ENCODE data around the gene MIB1. TPM values are rescaled to one million over a fixed set of nuclear protein-coding genes. Genes with fewer than 3 reads are reported as not detected.

The MIB1 gene
- total RNA-seq, 3 donors from 2014 or later (not counting 1 experiment from before 2014, with no cell fraction given) = 27.5 to 38.4 (median 35.6) TPM

DNA sequence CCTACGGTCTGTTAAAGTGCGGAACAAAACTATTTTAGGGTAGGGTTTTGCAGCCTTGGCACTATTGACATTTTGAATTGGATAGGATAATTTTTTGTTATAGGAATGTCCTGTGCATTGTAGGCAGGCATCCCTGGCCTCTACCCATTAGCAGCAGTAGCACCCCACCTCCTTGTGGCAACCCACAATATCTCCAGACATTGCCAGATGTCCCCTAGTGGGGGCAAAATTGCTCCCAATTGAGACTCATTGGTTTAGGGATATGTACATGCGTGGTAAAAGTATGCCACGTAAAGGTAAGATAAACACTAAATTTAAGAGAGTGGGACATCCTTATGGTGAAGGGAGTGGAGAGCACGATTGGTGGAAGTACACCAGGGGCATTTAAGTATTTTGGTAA is 4.6 kb downstream of the MIB1 start:
- H3K27ac Mint-ChIP-seq = no peak overlapping the region
- H3K4me1 Mint-ChIP-seq = peaks cover 43 to 50% of the 10 kb centered on the region in 2 donors
- H3K4me3 Mint-ChIP-seq = no peak overlapping the region
- no peaks in the 10 kb centered on the region for H3K9me3 Mint-ChIP-seq
- H3K27me3 Mint-ChIP-seq (ENCODE audit: low read depth in 2 of 2) = no peaks in the 10 kb centered on the region
- Histone ChIP-seq H3K4me1 (ENCODE audit: control insufficient read depth, insufficient read depth, low read length) (peaks cover 10% of the 10 kb centered on the region), H3K4me3 (ENCODE audit: low read length) (no peak overlapping the region), H3K9me3 (ENCODE audit: control insufficient read depth, insufficient read depth, low read length) (no peaks in the 10 kb centered on the region), H3K27me3 (ENCODE audit: control insufficient read depth, insufficient read depth, low read length) (no peaks in the 10 kb centered on the region), H3K27ac (ENCODE audit: low read length) (no peak overlapping the region), H3K36me3 (ENCODE audit: control insufficient read depth, insufficient read depth, low read length) (no peaks in the 10 kb centered on the region)
- ATAC-seq (no peak), DNase-seq (peak in 1 of 2 donors; percentile 46)
- TF ChIP-seq, protein P1, sequence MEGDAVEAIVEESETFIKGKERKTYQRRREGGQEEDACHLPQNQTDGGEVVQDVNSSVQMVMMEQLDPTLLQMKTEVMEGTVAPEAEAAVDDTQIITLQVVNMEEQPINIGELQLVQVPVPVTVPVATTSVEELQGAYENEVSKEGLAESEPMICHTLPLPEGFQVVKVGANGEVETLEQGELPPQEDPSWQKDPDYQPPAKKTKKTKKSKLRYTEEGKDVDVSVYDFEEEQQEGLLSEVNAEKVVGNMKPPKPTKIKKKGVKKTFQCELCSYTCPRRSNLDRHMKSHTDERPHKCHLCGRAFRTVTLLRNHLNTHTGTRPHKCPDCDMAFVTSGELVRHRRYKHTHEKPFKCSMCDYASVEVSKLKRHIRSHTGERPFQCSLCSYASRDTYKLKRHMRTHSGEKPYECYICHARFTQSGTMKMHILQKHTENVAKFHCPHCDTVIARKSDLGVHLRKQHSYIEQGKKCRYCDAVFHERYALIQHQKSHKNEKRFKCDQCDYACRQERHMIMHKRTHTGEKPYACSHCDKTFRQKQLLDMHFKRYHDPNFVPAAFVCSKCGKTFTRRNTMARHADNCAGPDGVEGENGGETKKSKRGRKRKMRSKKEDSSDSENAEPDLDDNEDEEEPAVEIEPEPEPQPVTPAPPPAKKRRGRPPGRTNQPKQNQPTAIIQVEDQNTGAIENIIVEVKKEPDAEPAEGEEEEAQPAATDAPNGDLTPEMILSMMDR (IDR thresholded peaks at IDR 0.05) = no peak
- no peaks in the 10 kb centered on the region for H3K36me3 Mint-ChIP-seq
- 92% methylated on average over 4 of the region's 5 CpGs for WGBS (ENCODE audit: insufficient coverage)
- intact Hi-C loops (cut with micrococcal nuclease) = no loop called here

DNA sequence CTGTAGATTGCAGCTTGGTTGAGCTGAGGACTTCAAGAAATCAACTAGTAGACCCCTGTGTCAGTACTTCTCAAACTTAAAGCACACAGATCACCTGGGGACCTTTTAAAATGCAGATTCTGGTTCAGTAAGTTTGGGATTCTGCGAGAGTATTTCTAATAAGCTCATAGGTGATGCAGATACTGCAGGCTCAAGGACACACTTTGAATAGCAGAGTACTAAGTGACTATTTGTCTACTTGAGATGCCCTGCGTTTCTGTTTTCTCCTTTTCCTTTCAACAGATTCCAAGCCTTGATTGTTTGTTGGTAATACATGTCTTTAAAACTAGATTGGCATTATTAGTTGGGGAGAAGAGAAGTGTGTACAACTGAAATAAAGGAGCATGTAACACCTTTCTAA is 6.7 kb downstream of the MIB1 start:
- Mint-ChIP-seq H3K4me3 (no peak overlapping the region), H3K4me1 (peaks cover 42 to 48% of the 10 kb centered on the region in 2 donors), H3K27ac (peak overlapping the region; percentile 28 to 51), H3K36me3 (no peaks in the 10 kb centered on the region), H3K27me3 (ENCODE audit: low read depth in 2 of 2) (no peaks in the 10 kb centered on the region), H3K9me3 (no peaks in the 10 kb centered on the region)
- DNase-seq (peak in 1 of 2 donors; percentile 3), ATAC-seq (no peak)
- no peak overlapping the region for H3K27ac ChIP-seq (ENCODE audit: low read length)
- WGBS (ENCODE audit: insufficient coverage) = 83% methylated on average over 2 of the region's 2 CpGs
- no peaks in the 10 kb centered on the region for H3K36me3 ChIP-seq (ENCODE audit: control insufficient read depth, insufficient read depth, low read length)
- H3K4me3 ChIP-seq (ENCODE audit: low read length) = no peak overlapping the region
- H3K27me3 ChIP-seq (ENCODE audit: control insufficient read depth, insufficient read depth, low read length) = no peaks in the 10 kb centered on the region
- TF ChIP-seq, protein P1 (IDR thresholded peaks at IDR 0.05) = no peak
- intact Hi-C loops (cut with micrococcal nuclease) = no loop called here
- H3K9me3 ChIP-seq (ENCODE audit: control insufficient read depth, insufficient read depth, low read length) = no peaks in the 10 kb centered on the region
- peaks cover 4% of the 10 kb centered on the region for H3K4me1 ChIP-seq (ENCODE audit: control insufficient read depth, insufficient read depth, low read length)

GRCh38 chr18:21747764-21748693 is 7.4 kb downstream of the MIB1 start:
- no peak overlapping the region for H3K27ac ChIP-seq (ENCODE audit: low read length)
- no peaks in the 10 kb centered on the region for H3K9me3 ChIP-seq (ENCODE audit: control insufficient read depth, insufficient read depth, low read length)
- H3K27me3 ChIP-seq (ENCODE audit: control insufficient read depth, insufficient read depth, low read length) = no peaks in the 10 kb centered on the region
- no peak overlapping the region for H3K4me3 ChIP-seq (ENCODE audit: low read length)
- no peaks in the 10 kb centered on the region for H3K36me3 ChIP-seq (ENCODE audit: control insufficient read depth, insufficient read depth, low read length)
- Mint-ChIP-seq H3K27me3 (ENCODE audit: low read depth in 2 of 2) (no peaks in the 10 kb centered on the region), H3K9me3 (no peaks in the 10 kb centered on the region), H3K4me1 (peaks cover 40 to 46% of the 10 kb centered on the region in 2 donors), H3K4me3 (no peak overlapping the region), H3K36me3 (no peaks in the 10 kb centered on the region), H3K27ac (peak overlapping the region; percentile 28 to 51)
- intact Hi-C loops (cut with micrococcal nuclease) = no loop called here
- 94% methylated on average over 2 of the region's 2 CpGs for WGBS (ENCODE audit: insufficient coverage)
- no peaks in the 10 kb centered on the region for H3K4me1 ChIP-seq (ENCODE audit: control insufficient read depth, insufficient read depth, low read length)
- ATAC-seq (no peak), DNase-seq (no peak)
- TF ChIP-seq, protein P1 (IDR thresholded peaks at IDR 0.05) = no peak

Data from natural killer cell (primary cell).